Panc1 (cell line): ENCODE results near the gene ASCC3. TPM values are rescaled to one million over a fixed set of nuclear protein-coding genes. Genes with fewer than 3 reads are reported as not detected.

Experiments
- ATAC-seq: fragments of 200-7000 bp; cut with Tn5 transposase; 2 replicates; pipeline ENCODE4 v1.9.1; 2020; ENCODE audit warnings: mild to moderate bottlenecking, moderate library complexity
- BruUV-seq: library from RNA; stranded (reverse); fragments of 400-500 nt; replicated peaks from 2 replicates; lab custom pipeline; 2021; lab: Mats Ljungman, UMichigan
- CTCF ChIA-PET: fragments of 300-600 bp; sonication (Branson Sonifier 250); formaldehyde crosslinking; loops from one replicate; lab custom pipeline; 2022; ENCODE audit warnings: antibody characterized with exemption; lab: Charles Lee
- POLR2A ChIA-PET: fragments of 300-600 bp; sonication (Branson Sonifier 250); formaldehyde crosslinking; loops from one replicate; lab custom pipeline; 2022; ENCODE audit warnings: antibody characterized with exemption; lab: Charles Lee
- DNase-seq: peaks from one replicate; pipeline ENCODE4 v3.0.0-alpha.2; 2010; ENCODE audit warnings: low read depth, low spot score
- H3K27ac ChIP-seq: 2 replicates; pipeline ENCODE4 v1.5.1; 2011; ENCODE audit warnings: mild to moderate bottlenecking, low read length, inconsistent platforms
- H3K27me3 ChIP-seq: fragments of 200-500 bp; sonication (Bioruptor generic); 2 replicates; pipeline ENCODE4 v1.6.0; 2014; ENCODE audit warnings: low read length, inconsistent platforms; ENCODE audit not compliant: control insufficient read depth, insufficient read depth
- H3K36me3 ChIP-seq: fragments of 200-500 bp; sonication (Bioruptor generic); 2 replicates; pipeline ENCODE4 v1.5.1; 2014; ENCODE audit warnings: inconsistent platforms, mild to moderate bottlenecking, low read length, moderate library complexity; ENCODE audit not compliant: control insufficient read depth, insufficient read depth
- H3K4me1 ChIP-seq: 2 replicates; pipeline ENCODE4 v1.5.1; 2011; ENCODE audit warnings: inconsistent platforms, mild to moderate bottlenecking, low read length, moderate library complexity; ENCODE audit not compliant: control insufficient read depth, insufficient read depth
- H3K4me3 ChIP-seq, 2 experiments: 2 replicates each; pipeline ENCODE4 v1.5.1; 2011 to 2012; ENCODE audit warnings: low read depth in 2 of 2, low read length in 2 of 2, mild to moderate bottlenecking in 2 of 2, inconsistent platforms in 1 of 2, moderate library complexity in 1 of 2
- H3K9me3 ChIP-seq: fragments of 200-500 bp; sonication (Bioruptor generic); 2 replicates; pipeline ENCODE4 v1.5.1; 2014; ENCODE audit warnings: low read depth, mild to moderate bottlenecking, inconsistent platforms, low read length, moderate library complexity; ENCODE audit not compliant: control insufficient read depth, insufficient read depth
- POLR2AphosphoS5 ChIP-seq: IDR thresholded peaks from 2 replicates; pipeline ENCODE4 v1.6.1; 2012; ENCODE audit warnings: mild to moderate bottlenecking, low read depth, low read length, moderate library complexity
- SIN3A ChIP-seq: IDR thresholded peaks from 2 replicates; pipeline ENCODE4 v1.6.1; 2012; ENCODE audit warnings: low read depth, mild to moderate bottlenecking, low read length, moderate library complexity, borderline replicate concordance; ENCODE audit not compliant: insufficient read depth
- TCF7L2 ChIP-seq: IDR thresholded peaks from 2 replicates; pipeline ENCODE4 v1.6.1; 2011; ENCODE audit warnings: mild to moderate bottlenecking, low read depth, low read length, inconsistent platforms
- in situ Hi-C: cut with HindIII; loops from 2 replicates; pipeline ENCODE4 v1.10.0; 2016; ENCODE audit warnings: low sequenced_read_pairs, low pct_unique_long_range_greater_than_20kb
- intact Hi-C: fragments of 100-400 bp; cut with micrococcal nuclease; formaldehyde crosslinking; loops from one replicate; pipeline ENCODE4 v1.10.0; 2022; ENCODE audit not compliant: unreplicated experiment
- total RNA-seq: library from RNA; stranded (reverse); gene quantifications from one replicate; pipeline ENCODE4 v1.2.1, GENCODE V29; 2021; ENCODE audit not compliant: unreplicated experiment
- TF ChIP-seq, protein P1 (sequence below): fragments of 450-650 bp; IDR thresholded peaks from 2 replicates; pipeline ENCODE4 v1.5.1; 2017; ENCODE audit warnings: mild to moderate bottlenecking
- TF ChIP-seq, protein P2 (sequence below), 2 experiments: IDR thresholded peaks; 2 replicates each; pipeline ENCODE4 v1.6.1; 2011 to 2012; ENCODE audit warnings: low read depth in 2 of 2, control low read depth in 1 of 2, low read length in 1 of 2, mild to moderate bottlenecking in 1 of 2, moderate library complexity in 1 of 2; ENCODE audit not compliant: insufficient read depth in 1 of 2

ASCC3 gene
- total RNA-seq, 1 experiment from 2014 or later: 46.9 TPM

DNA sequence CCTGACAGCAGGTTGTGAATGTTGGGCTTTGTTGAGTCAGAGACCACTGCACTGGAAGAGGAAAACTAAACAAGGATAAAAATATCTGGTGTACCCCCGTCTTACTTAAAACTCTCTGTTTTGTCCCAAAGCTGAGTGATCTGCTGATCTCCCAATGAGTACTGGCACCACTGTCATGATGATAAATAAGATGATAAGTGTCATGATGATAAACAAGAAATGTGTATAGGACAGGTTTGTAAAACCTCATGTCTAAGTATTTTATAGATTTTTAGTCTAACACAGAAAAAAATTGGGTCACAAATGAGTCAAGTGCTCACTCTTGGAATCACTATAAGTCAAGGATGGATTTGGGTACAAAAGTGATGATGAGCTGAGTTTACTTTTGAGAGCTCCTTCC is 407.9 kb downstream of the ASCC3 start:
- POLR2A ChIA-PET: interaction anchor here (0.6 kb wide), 1 partner anchor 169 kb away, joined by 4 read pairs; no protein-coding TSS in a partner anchor

DNA sequence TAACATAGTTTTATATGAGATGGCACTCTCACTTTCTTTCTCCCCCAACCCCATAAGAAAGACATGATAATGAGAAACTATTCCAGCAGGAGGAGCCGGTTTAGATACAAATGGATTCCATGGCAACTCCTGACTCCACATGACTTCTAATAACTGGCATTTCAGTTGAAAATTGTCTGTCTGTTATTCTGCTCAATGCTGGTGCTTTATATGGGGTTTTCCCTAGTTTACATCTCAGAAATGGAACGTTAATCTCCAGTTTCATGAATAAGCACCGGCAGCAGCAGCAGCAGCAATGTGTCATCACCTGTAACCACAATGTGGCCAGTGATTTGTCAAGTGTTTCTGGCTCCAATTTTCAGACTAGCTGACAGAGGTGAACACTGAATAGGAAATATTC is 408.5 kb downstream of the ASCC3 start:
- H3K36me3 ChIP-seq: no peaks in the 10 kb centered on the region
- in situ Hi-C loops: no loop called here
- CTCF ChIA-PET: no interaction called here
- TF ChIP-seq, protein P1, sequence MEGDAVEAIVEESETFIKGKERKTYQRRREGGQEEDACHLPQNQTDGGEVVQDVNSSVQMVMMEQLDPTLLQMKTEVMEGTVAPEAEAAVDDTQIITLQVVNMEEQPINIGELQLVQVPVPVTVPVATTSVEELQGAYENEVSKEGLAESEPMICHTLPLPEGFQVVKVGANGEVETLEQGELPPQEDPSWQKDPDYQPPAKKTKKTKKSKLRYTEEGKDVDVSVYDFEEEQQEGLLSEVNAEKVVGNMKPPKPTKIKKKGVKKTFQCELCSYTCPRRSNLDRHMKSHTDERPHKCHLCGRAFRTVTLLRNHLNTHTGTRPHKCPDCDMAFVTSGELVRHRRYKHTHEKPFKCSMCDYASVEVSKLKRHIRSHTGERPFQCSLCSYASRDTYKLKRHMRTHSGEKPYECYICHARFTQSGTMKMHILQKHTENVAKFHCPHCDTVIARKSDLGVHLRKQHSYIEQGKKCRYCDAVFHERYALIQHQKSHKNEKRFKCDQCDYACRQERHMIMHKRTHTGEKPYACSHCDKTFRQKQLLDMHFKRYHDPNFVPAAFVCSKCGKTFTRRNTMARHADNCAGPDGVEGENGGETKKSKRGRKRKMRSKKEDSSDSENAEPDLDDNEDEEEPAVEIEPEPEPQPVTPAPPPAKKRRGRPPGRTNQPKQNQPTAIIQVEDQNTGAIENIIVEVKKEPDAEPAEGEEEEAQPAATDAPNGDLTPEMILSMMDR: no peak
- TF ChIP-seq, protein P2, sequence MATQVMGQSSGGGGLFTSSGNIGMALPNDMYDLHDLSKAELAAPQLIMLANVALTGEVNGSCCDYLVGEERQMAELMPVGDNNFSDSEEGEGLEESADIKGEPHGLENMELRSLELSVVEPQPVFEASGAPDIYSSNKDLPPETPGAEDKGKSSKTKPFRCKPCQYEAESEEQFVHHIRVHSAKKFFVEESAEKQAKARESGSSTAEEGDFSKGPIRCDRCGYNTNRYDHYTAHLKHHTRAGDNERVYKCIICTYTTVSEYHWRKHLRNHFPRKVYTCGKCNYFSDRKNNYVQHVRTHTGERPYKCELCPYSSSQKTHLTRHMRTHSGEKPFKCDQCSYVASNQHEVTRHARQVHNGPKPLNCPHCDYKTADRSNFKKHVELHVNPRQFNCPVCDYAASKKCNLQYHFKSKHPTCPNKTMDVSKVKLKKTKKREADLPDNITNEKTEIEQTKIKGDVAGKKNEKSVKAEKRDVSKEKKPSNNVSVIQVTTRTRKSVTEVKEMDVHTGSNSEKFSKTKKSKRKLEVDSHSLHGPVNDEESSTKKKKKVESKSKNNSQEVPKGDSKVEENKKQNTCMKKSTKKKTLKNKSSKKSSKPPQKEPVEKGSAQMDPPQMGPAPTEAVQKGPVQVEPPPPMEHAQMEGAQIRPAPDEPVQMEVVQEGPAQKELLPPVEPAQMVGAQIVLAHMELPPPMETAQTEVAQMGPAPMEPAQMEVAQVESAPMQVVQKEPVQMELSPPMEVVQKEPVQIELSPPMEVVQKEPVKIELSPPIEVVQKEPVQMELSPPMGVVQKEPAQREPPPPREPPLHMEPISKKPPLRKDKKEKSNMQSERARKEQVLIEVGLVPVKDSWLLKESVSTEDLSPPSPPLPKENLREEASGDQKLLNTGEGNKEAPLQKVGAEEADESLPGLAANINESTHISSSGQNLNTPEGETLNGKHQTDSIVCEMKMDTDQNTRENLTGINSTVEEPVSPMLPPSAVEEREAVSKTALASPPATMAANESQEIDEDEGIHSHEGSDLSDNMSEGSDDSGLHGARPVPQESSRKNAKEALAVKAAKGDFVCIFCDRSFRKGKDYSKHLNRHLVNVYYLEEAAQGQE (IDR thresholded peaks at IDR 0.05; ENCODE audit: insufficient read depth in 1 of 2, low read depth in 2 of 2, low read length in 1 of 2): no peak
- no peak for TF ChIP-seq TCF7L2
- TF ChIP-seq SIN3A: no peak
- H3K27me3 ChIP-seq: no peaks in the 10 kb centered on the region
- no TSS peak for BruUV-seq
- ATAC-seq: no peak
- no peaks in the 10 kb centered on the region for H3K4me1 ChIP-seq
- DNase-seq: no peak
- no peaks in the 10 kb centered on the region for H3K9me3 ChIP-seq
- no peak overlapping the region for H3K27ac ChIP-seq
- POLR2A ChIA-PET: no interaction called here
- intact Hi-C loops: no loop called here
- no peak overlapping the region for H3K4me3 ChIP-seq

More for the DNA sequence above, 407.9 kb downstream of the ASCC3 start:
- H3K27ac ChIP-seq: no peak overlapping the region
- H3K4me3 ChIP-seq: no peak overlapping the region
- intact Hi-C loops (no loop called here), in situ Hi-C loops (no loop called here)
- CTCF ChIA-PET: interaction anchor here (0.6 kb wide), 1 partner anchor 348 kb away, joined by 4 read pairs; no protein-coding TSS in a partner anchor
- H3K9me3 ChIP-seq: no peaks in the 10 kb centered on the region
- no peak for TF ChIP-seq TCF7L2
- BruUV-seq: no TSS peak
- H3K36me3 ChIP-seq: no peaks in the 10 kb centered on the region
- H3K27me3 ChIP-seq: no peaks in the 10 kb centered on the region
- no peaks in the 10 kb centered on the region for H3K4me1 ChIP-seq
- ATAC-seq: no peak
- no peak for DNase-seq

DNA sequence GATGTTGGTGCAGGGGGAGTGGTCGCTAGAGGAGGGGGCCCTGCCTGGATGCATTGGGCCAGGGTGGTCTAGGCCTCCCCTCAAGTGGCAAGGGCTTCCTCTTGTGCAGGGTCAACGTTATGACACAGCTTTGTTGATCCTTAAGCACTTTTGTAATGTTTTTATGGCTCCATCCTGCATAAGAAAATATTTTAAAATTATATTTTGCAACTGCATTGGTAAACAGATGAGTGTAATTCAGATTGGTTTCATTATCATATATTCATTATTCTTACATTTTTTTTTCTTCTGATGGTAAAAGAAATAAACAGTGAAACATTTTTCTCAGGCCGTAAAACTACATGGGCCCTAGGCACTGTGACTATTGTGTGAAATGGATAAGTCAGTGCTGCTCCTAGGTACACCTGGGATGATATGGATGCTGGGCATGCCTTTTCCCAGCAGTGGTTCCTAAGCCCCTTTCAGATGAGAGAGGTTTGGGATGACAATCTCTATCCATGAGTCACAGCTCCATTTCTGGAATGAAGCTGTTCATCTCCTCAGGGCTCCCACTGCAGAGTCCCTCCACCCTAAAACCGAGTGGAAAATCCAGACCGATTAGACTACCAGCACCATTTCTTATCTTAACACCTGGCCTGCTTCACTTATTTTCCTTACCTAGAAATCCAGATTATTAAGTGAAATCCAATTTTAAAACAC is 410.6 kb downstream of the ASCC3 start:
- POLR2A ChIA-PET: no interaction called here
- TF ChIP-seq TCF7L2: no peak
- TF ChIP-seq POLR2AphosphoS5: no peak
- CTCF ChIA-PET: no interaction called here
- DNase-seq (no peak), ATAC-seq (no peak)
- H3K9me3 ChIP-seq: no peaks in the 10 kb centered on the region
- no TSS peak for BruUV-seq
- in situ Hi-C loops: no loop called here
- intact Hi-C loops: no loop called here
- no peak overlapping the region for H3K27ac ChIP-seq
- no peaks in the 10 kb centered on the region for H3K4me1 ChIP-seq
- H3K27me3 ChIP-seq: no peaks in the 10 kb centered on the region
- H3K4me3 ChIP-seq: no peak overlapping the region
- no peaks in the 10 kb centered on the region for H3K36me3 ChIP-seq
